Measurements from ENCODE around the gene DNAJC1.

The DNAJC1 gene

GRCh38 chr10:21954132-21954531 lies 49.4 kb downstream of the DNAJC1 start:
- DNase-seq: no peak

DNA sequence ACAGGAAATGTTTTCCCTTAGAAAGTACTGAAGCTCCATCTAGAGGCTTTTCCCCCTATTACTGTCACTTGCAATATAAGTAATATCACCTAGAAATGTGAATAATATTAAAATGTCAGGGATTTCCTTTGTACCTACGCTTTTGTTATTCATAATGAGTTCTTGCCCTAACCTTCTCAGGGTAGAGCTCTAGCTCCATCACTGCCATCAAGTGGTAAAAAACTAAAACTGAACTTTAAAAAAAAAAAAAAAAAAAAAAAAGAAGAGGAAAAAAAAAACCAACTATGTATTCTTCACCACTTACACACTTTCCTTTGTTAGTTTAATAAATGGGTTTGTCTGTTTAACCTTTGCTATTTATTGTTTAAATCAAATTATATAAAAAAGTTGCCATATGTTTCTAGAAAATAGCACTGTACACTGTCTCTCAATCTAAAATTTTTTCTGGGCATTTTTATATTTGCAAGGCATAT lies 49.9 kb downstream of the DNAJC1 start:
- no peak for DNase-seq

- no peak for DNase-seq
Observed at GRCh38 chr10:21950566-21950965, 53.0 kb downstream of the DNAJC1 start.

GRCh38 chr10:21946946-21947345 lies 56.6 kb downstream of the DNAJC1 start:
- no peak for DNase-seq

DNA sequence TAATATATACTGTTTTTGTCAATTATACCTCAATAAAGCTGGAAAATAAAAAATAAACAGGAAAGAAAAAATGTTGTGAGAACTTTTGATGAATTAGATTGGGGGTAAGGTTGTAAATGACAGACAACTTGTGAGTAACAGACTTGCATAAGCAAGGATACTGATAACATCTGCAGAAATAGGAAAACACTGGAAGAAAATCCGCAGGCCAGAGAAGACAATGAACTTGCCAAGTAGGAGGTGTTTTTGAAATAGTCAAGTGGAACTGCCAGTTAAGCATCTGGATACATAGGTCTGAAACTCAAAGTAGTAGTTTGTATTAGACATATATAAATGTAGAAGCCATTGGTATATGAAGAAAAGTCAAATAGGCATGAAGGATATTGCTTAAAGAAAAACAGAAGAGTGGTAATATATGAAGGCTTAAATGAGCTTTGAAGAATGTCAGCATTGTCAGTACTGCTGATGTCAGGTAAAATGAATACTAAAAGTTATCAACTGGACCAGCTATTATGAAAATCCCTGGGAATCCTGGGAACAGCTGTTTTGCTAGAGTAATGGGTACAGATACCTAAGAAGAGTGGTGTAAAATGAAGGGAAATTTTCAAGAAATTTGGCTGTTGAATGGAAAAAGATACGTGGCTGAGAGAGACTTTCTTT lies 58.7 kb downstream of the DNAJC1 start:
- DNase-seq: no peak

GRCh38 chr10:21943633-21944265 lies 59.8 kb downstream of the DNAJC1 start:
- no peak for DNase-seq

DNA sequence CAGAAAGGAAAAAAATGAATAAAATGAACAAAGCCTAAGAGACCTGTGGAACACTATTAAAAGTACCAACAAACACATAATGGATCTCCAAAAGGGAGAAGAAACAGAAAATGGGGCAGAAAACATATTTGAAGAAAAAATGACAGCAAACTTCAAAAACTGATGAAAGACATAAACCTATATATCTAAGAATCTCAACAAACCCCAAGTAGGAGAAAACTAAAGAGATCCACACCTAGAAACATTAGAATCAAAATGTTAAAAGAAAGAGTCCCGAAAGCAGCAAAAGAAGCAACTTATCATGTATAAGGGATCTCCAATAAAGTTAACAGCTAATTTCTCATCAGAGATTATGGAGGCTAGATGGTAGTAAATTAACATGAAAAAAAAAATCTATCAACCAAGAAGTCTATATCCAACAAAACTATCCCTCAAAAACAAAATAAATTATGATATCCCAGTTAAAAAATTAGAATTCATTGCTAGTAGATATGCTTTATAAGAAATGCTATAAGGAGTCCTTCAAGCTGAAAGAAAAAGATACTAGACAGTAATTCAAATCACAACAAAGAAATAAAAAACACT lies 68.0 kb downstream of the DNAJC1 start:
- DNase-seq: no peak

- DNase-seq: no peak
Observed at GRCh38 chr10:21934307-21934706, 69.2 kb downstream of the DNAJC1 start.

- peak; percentile 87 for DNase-seq
Observed at GRCh38 chr10:21929070-21929469, 74.5 kb downstream of the DNAJC1 start.

GRCh38 chr10:21927631-21928353 lies 75.7 kb downstream of the DNAJC1 start:
- DNase-seq: no peak

DNA sequence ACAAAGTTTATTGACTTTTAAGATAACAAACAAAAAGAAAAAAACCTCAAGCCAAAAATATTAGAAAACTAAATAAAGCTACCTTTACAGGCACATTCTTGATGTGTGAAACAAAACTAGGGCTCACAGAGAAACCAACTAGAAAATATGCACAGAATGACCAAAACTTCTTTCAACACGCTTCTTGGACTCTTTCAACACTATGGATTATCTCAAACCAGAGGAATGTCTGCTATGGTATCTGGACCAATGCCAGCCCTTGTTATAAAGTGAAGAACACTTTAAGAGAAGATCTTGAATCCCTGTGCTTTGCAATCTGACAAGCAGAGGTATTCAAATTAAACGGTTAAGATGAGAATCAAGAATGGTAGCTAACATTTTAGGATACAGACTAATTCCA lies 76.6 kb downstream of the DNAJC1 start:
- peak; percentile 57 for DNase-seq

DNA sequence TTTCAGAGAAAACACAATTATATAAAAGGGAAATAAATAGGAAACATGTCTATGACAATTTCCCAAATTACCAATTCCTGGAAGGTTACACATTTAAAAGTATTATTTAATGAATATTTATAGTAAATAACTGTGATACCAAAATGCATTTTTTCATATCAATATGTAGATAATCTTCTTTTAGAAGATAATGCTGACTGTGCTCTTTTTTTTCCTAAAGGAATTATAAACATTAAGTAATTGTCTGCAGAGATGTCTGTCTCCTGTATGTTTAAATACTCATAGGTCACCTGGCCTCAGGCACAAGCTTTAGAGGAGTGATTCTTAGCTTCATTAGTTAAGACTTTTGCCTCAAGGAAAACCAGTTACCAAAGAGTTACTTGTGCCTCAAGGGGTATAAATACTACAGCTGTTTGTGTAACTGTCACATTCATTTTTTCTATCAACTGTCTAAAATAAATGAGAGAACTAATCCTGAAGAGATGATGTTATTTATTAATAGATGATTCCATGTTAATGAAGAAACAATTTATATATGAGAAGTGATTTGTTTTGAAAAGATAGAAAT lies 77.1 kb downstream of the DNAJC1 start:
- DNase-seq: no peak

GRCh38 chr10:21925851-21926250 lies 77.7 kb downstream of the DNAJC1 start:
- DNase-seq: no peak

DNA sequence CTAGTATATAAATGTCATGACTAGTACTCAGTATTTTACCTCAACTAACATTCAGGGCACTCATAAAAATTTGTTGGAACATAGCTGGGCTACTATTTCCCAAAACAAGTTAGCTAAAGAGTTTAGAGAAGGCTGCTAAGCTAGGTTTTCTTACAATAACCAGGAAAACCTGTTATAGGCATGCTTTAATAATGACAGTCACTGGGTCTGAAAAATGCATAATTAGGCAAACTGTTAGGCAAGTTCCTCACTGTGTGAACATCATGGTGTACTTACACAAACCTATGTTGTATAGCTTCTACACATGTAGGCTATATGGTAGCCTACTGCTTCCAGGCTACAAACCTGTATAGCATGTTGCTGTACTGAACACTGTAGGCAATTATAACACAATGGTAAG lies 79.0 kb downstream of the DNAJC1 start:
- DNase-seq: no peak

DNA sequence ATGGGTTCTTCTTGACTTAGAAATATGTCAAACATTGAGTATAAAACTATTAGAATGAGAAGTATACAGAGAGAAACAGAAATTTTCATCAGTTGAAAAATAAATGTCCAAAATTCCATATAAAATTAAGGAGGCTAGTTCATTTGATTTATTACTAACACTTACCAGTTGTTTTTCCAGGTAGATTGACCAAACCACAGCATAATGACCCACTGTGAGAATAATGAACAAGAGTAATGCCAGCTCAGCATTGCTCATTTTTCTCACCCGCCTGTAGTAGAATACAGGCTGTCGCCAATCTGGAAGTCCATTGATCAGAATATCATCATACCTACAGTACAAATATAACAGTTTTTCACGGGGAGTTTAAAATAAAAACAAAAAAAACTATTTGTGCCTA lies 82.9 kb downstream of the DNAJC1 start:
- DNase-seq: no peak

DNA sequence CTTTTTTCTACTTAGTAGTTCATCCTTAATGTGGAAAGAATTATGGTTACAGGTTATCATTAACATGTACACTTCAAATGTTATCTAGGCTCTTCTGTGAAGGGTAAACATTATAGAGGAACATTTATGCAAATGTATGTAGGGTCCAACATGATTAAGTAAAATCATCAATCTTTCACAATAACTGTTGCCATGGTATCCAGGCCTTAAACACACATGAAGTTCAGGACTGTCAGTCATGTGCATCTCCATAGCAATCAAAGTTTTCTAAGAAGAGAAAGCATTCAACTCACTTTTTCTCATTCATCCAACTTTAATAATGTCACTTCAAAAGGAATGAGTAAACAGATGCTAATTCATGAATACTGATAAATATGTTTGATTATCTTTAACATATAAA lies 83.6 kb downstream of the DNAJC1 start:
- DNase-seq: no peak

- DNase-seq: no peak
Observed at GRCh38 chr10:21919117-21919516, 84.4 kb downstream of the DNAJC1 start.

GRCh38 chr10:21912625-21913024 lies 90.9 kb downstream of the DNAJC1 start:
- peak; percentile 68 for DNase-seq

- no peak for DNase-seq
Observed at GRCh38 chr10:21910798-21911197, 92.7 kb downstream of the DNAJC1 start.

DNA sequence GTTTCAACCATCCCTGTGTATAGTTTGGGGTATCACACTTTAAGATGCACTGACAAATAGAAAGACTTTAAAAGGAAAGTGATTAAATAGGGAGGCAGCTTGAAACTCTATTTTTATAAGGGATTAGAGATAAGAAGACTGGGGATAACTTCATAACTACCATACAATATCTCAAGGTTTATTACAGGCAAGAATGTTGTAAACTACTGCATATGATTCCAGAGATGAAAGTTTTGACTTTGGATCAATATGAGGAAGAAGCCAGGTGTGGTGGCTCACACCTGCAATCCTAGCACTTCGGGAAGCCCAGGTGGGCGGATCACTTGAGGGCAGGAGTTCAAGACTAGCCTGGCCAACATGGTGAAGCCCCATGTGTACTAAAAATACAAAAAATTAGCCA lies 96.1 kb downstream of the DNAJC1 start:
- DNase-seq: no peak

- no peak for DNase-seq
Observed at GRCh38 chr10:21904930-21905329, 98.6 kb downstream of the DNAJC1 start.

DNA sequence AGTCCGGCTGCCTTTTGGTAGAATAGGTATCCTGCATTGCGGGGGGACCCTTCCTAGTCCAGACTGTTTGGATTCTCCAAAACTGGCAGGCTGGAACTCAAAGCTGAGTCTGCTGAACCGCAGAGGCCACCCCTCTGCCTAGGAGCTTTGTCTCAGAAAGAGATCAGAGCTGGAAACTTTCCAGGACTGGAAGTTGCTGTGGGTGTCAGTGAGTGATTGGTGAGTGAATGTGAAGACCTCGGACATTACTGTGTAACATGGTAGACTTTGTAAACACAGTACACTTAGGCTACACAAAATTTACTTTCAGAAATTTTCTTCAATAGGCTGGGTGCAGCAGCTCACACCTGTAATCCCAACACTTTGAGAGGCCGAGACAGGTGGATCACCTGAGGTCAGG lies 103.8 kb downstream of the DNAJC1 start:
- DNase-seq: no peak

DNA sequence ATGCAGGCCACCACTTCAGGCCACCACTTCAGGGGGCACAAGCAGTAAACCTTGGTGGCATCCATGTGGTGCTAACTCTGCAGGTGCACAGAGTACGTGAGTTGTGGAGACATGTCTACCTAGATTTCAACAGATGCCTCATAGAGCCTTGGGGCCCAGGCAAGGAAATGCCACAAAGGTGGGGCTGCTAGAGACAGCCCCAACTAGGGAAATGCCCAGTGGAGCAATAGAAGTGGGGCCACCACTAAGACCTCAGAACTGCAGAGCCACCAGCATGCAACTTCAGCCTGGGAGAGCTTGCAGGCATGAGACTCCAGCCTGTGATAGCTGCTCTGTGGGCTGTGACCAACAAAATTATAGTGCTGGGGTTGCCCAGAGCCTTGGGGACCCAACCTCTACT lies 107.6 kb downstream of the DNAJC1 start:
- no peak for DNase-seq
